Measurements from ENCODE around the gene EAPP.
"Not testable (repeated sequence)": the region's sequence is repeated elsewhere in the genome, so short reads cannot be mapped to it uniquely, and the experiment has no call there.

- not testable (repeated sequence) for TF ChIP-seq PKNOX1 (IDR thresholded peaks at IDR 0.05); L3MBTL2 (conservative IDR thresholded peaks at IDR 0.05); BHLHE40 (IDR thresholded peaks at IDR 0.05; ENCODE audit: borderline replicate concordance); SUZ12 (IDR thresholded peaks at IDR 0.05); ZNF384 (IDR thresholded peaks at IDR 0.05); FOXM1 (IDR thresholded peaks at IDR 0.05; ENCODE audit: borderline replicate concordance); FOXK2 (IDR thresholded peaks at IDR 0.05); SP1 (IDR thresholded peaks at IDR 0.05); ELF4 (IDR thresholded peaks at IDR 0.05); NFRKB (IDR thresholded peaks at IDR 0.05); TARDBP (IDR thresholded peaks at IDR 0.05); CTBP1 (IDR thresholded peaks at IDR 0.05; ENCODE audit: borderline replicate concordance)
Measured at GRCh38 chr14:34520304-34520970, 19.1 kb downstream of the EAPP start.
